WI38 (cell line): ENCODE measurements around the gene PNN.
"Not testable (repeated sequence)": the region's sequence is repeated elsewhere in the genome, so short reads cannot be mapped to it uniquely, and the experiment has no call there.

ENCODE experiments used
- H3K4me3 ChIP-seq: 2 replicates; pipeline ENCODE4 v1.5.1; 2011; ENCODE audit warnings: low read depth, mild to moderate bottlenecking, control low read depth, low read length
- CTCF ChIP-seq: IDR thresholded peaks from 2 replicates; pipeline ENCODE4 v1.5.1; 2012; ENCODE audit warnings: low read depth, mild to moderate bottlenecking, control low read depth, low read length

The PNN gene

GRCh38 chr14:39219075-39219499 lies 44.0 kb downstream of the PNN start:
- TF ChIP-seq CTCF: no peak
- H3K4me3 ChIP-seq: no peak overlapping the region

GRCh38 chr14:39220473-39220872 lies 45.4 kb downstream of the PNN start:
- H3K4me3 ChIP-seq: not testable (repeated sequence)

GRCh38 chr14:39228044-39228443 lies 53.0 kb downstream of the PNN start:
- H3K4me3 ChIP-seq: no peak overlapping the region
- TF ChIP-seq CTCF: no peak

GRCh38 chr14:39228509-39229221 lies 53.6 kb downstream of the PNN start:
- no peak overlapping the region for H3K4me3 ChIP-seq
- TF ChIP-seq CTCF: no peak

GRCh38 chr14:39229222-39229543 lies 54.1 kb downstream of the PNN start:
- TF ChIP-seq CTCF: no peak
- no peak overlapping the region for H3K4me3 ChIP-seq

GRCh38 chr14:39229601-39230110 lies 54.6 kb downstream of the PNN start:
- TF ChIP-seq CTCF: no peak
- H3K4me3 ChIP-seq: no peak overlapping the region

- no peak for TF ChIP-seq CTCF
- no peak overlapping the region for H3K4me3 ChIP-seq
Measured at GRCh38 chr14:39230416-39231035, 55.5 kb downstream of the PNN start.

GRCh38 chr14:39231751-39232553 lies 56.9 kb downstream of the PNN start:
- not testable (repeated sequence) for H3K4me3 ChIP-seq
